A549 (cell line): ENCODE results near the gene NLK. TPM values are rescaled to one million over a fixed set of nuclear protein-coding genes. Genes with fewer than 3 reads are reported as not detected.
A peak's percentile ranks its signal among the peaks of the same experiment; 100 is the strongest.

ENCODE experiments used
- ATAC-seq, 2 experiments: fragments of 200-7000 bp in 1 of 2; fragments of >200 bp in 1 of 2; cut with Nextera tagmentation in 1 of 2; cut with Tn5 transposase in 1 of 2; 3 replicates each; pipeline versions ENCODE4 v1.8.0 to v1.9.1; 2018 to 2020; ENCODE audit warnings: mild to moderate bottlenecking in 1 of 2, moderate library complexity in 1 of 2
- CTCF ChIA-PET: fragments of 300-600 bp; sonication (Branson Sonifier 250); formaldehyde crosslinking; extraction: SDS; loops from one replicate; lab custom pipeline; 2021; ENCODE audit warnings: antibody characterized with exemption, inconsistent platforms; lab: Yijun Ruan, JAX
- POLR2A ChIA-PET: fragments of 350-600 bp; formaldehyde crosslinking; extraction: SDS; loops from one replicate; lab custom pipeline; 2021; ENCODE audit warnings: antibody characterized with exemption, inconsistent platforms; lab: Yijun Ruan, JAX
- DNase-seq, 2 experiments: peaks; one replicate each; pipeline versions ENCODE4 v3.0.0 to v3.0.0-alpha.2; 2011 to 2016; ENCODE audit warnings: low read depth in 1 of 2, low spot score in 1 of 2
- FAIRE-seq: peaks from 2 replicates; lab custom pipeline; 2011; peaks lifted over from hg19 to GRCh38; lab: Jason Lieb, UNC
- H3K27ac ChIP-seq, 2 experiments: fragments of >200 bp; sonication (Bioruptor Twin); formaldehyde crosslinking; 3 replicates each; pipeline ENCODE4 v1.5.1; 2016 to 2017
- H3K4me1 ChIP-seq: fragments of >200 bp; sonication (Bioruptor Twin); formaldehyde crosslinking; 3 replicates; pipeline ENCODE4 v1.6.1; 2016
- H3K4me2 ChIP-seq: fragments of >200 bp; sonication (Bioruptor Twin); formaldehyde crosslinking; 3 replicates; pipeline ENCODE4 v1.6.1; 2016
- H3K4me3 ChIP-seq: fragments of >200 bp; sonication (Bioruptor Twin); formaldehyde crosslinking; 3 replicates; pipeline ENCODE4 v1.5.1; 2016
- H3K9me3 ChIP-seq: fragments of >200 bp; sonication (Bioruptor Twin); formaldehyde crosslinking; 3 replicates; pipeline ENCODE4 v1.6.1; 2016
- CHD4 ChIP-seq: fragments of 200-600 bp; sonication (generic); IDR thresholded peaks from 2 replicates; pipeline ENCODE4 v1.6.1; 2016; ENCODE audit warnings: antibody characterized with exemption, mild to moderate bottlenecking, borderline replicate concordance
- EHF ChIP-seq: fragments of 250-450 bp; sonication (Bioruptor Pico); IDR thresholded peaks from 2 replicates; pipeline ENCODE4 v1.5.0; 2020; ENCODE audit warnings: mild to moderate bottlenecking
- EHMT2 ChIP-seq: fragments of 200-600 bp; sonication (generic); IDR thresholded peaks from 2 replicates; pipeline ENCODE4 v1.6.1; 2016; ENCODE audit warnings: antibody characterized with exemption, low read depth, mild to moderate bottlenecking, moderate library complexity
- EP300 ChIP-seq, 2 experiments: fragments of >200 bp; sonication (Bioruptor Twin); formaldehyde crosslinking; IDR thresholded peaks; 2 replicates in 1 of 2; 3 replicates in 1 of 2; pipeline ENCODE4 v1.6.1; 2016 to 2017
- ESRRA ChIP-seq: fragments of 150-350 bp; IDR thresholded peaks from 2 replicates; pipeline ENCODE4 v1.6.1; 2014; ENCODE audit warnings: mild to moderate bottlenecking, low read length, borderline replicate concordance
- FOSB ChIP-seq: fragments of 250-450 bp; sonication (Bioruptor Pico); IDR thresholded peaks from 2 replicates; pipeline ENCODE4 v1.5.0; 2020; ENCODE audit warnings: mild to moderate bottlenecking, moderate library complexity
- HDAC2 ChIP-seq: fragments of 200-600 bp; sonication (generic); IDR thresholded peaks from 2 replicates; pipeline ENCODE4 v1.6.1; 2016
- HEYL ChIP-seq: fragments of 250-450 bp; sonication (Bioruptor Pico); IDR thresholded peaks from 2 replicates; pipeline ENCODE4 v1.8.0; 2021; ENCODE audit warnings: mild to moderate bottlenecking, moderate library complexity
- HOXA7 ChIP-seq: fragments of 250-450 bp; sonication (Bioruptor Pico); IDR thresholded peaks from 2 replicates; pipeline ENCODE4 v1.5.0; 2020; ENCODE audit warnings: mild to moderate bottlenecking, moderate library complexity
- HOXB13 ChIP-seq: fragments of 250-450 bp; sonication (Bioruptor Pico); IDR thresholded peaks from 2 replicates; pipeline ENCODE4 v1.5.0; 2020; ENCODE audit warnings: low read depth, mild to moderate bottlenecking, moderate library complexity
- JUN ChIP-seq, 2 experiments: fragments of >200 bp; sonication (Bioruptor Twin); formaldehyde crosslinking; IDR thresholded peaks; 2 replicates in 1 of 2; 3 replicates in 1 of 2; pipeline ENCODE4 v1.6.1; 2016 to 2017
- KDM5A ChIP-seq: fragments of 200-600 bp; sonication (generic); IDR thresholded peaks from 2 replicates; pipeline ENCODE4 v1.6.1; 2016; ENCODE audit warnings: antibody characterized with exemption, mild to moderate bottlenecking
- MAFK ChIP-seq: fragments of 450-650 bp; IDR thresholded peaks from 2 replicates; pipeline ENCODE4 v1.6.1; 2014; ENCODE audit not compliant: partially characterized antibody
- MYC ChIP-seq: IDR thresholded peaks from 2 replicates; pipeline ENCODE4 v1.6.1; 2012; ENCODE audit warnings: mild to moderate bottlenecking, inconsistent platforms, low read length, improper control_type of control experiment, borderline replicate concordance
- NPAS2 ChIP-seq: fragments of 250-450 bp; sonication (Bioruptor Pico); IDR thresholded peaks from 2 replicates; pipeline ENCODE4 v1.8.0; 2022; ENCODE audit warnings: mild to moderate bottlenecking, moderate library complexity, borderline replicate concordance
- PBX3 ChIP-seq: IDR thresholded peaks from 2 replicates; pipeline ENCODE4 v1.6.1; 2012
- PHF8 ChIP-seq: fragments of 200-600 bp; sonication (generic); IDR thresholded peaks from 2 replicates; pipeline ENCODE4 v1.6.1; 2016; ENCODE audit warnings: low read depth, mild to moderate bottlenecking, antibody characterized with exemption, moderate library complexity, borderline replicate concordance
- POLR2A ChIP-seq: IDR thresholded peaks from 2 replicates; pipeline ENCODE4 v1.6.1; 2012; ENCODE audit warnings: mild to moderate bottlenecking, low read length
- RAD21 ChIP-seq, 2 experiments: fragments of >200 bp in 1 of 2; sonication (Bioruptor Twin) in 1 of 2; formaldehyde crosslinking in 1 of 2; IDR thresholded peaks in 1 of 2; conservative IDR thresholded peaks in 1 of 2; 2 replicates in 1 of 2; 3 replicates in 1 of 2; pipeline ENCODE4 v1.6.1; 2012 to 2018; ENCODE audit warnings: inconsistent platforms in 1 of 2
- RNF2 ChIP-seq: fragments of 200-600 bp; sonication (generic); IDR thresholded peaks from 2 replicates; pipeline ENCODE4 v1.6.1; 2016; ENCODE audit warnings: low read depth, mild to moderate bottlenecking, antibody characterized with exemption, moderate library complexity, borderline replicate concordance
- TP53 ChIP-seq: fragments of 250-450 bp; sonication (Bioruptor Pico); IDR thresholded peaks from 2 replicates; pipeline ENCODE4 v1.5.0; 2021; ENCODE audit warnings: mild to moderate bottlenecking, moderate library complexity
- USF2 ChIP-seq: fragments of 450-650 bp; IDR thresholded peaks from 2 replicates; pipeline ENCODE4 v1.6.1; 2014; ENCODE audit warnings: antibody characterized with exemption
- ZFP36 ChIP-seq: fragments of 450-650 bp; IDR thresholded peaks from 2 replicates; pipeline ENCODE4 v1.6.1; 2014; ENCODE audit warnings: borderline replicate concordance; ENCODE audit not compliant: partially characterized antibody
- ZNF302 ChIP-seq: fragments of 250-450 bp; sonication (Bioruptor Pico); IDR thresholded peaks from 2 replicates; pipeline ENCODE4 v1.9.0; 2021; ENCODE audit warnings: inconsistent platforms, mild to moderate bottlenecking, moderate library complexity
- ZSCAN20 ChIP-seq: fragments of 250-450 bp; sonication (Bioruptor Pico); IDR thresholded peaks from 2 replicates; pipeline ENCODE4 v1.8.0; 2022; ENCODE audit warnings: mild to moderate bottlenecking, moderate library complexity
- WGBS: methylation state at CpG from one replicate; pipeline ENCODE4 v1.1.6; 2017; ENCODE audit errors: missing lambda C conversion rate; 5-methylcytosine and 5-hydroxymethylcytosine counted together
- polyA plus RNA-seq, 4 experiments: library from polyadenylated mRNA; depleted of rRNA in 3 of 4; stranded (reverse); fragments of >200 nt; fragmentation: RNase III in 1 of 4; extraction: RNeasy Plus Mini Kit Qiagen cat#74134 plus additional on column Dnase treatment in 1 of 4; gene quantifications; 2 replicates in 3 of 4; 3 replicates in 1 of 4; pipeline ENCODE4 v1.2.3, GENCODE V29; 2011 to 2017
- TF ChIP-seq, protein P1 (sequence below): fragments of 250-450 bp; sonication (Bioruptor Pico); IDR thresholded peaks from 2 replicates; pipeline ENCODE4 v1.5.0; 2020; ENCODE audit warnings: low read depth, mild to moderate bottlenecking, moderate library complexity
- TF ChIP-seq, protein P2 (sequence below): fragments of 200-600 bp; sonication (generic); IDR thresholded peaks from 2 replicates; pipeline ENCODE4 v1.6.1; 2016; ENCODE audit warnings: antibody characterized with exemption, mild to moderate bottlenecking, moderate library complexity
- TF ChIP-seq, protein P3 (sequence below): fragments of >200 bp; sonication (Bioruptor Twin); formaldehyde crosslinking; IDR thresholded peaks from 2 replicates; pipeline ENCODE4 v1.6.1; 2016
- TF ChIP-seq, protein P4 (sequence below): IDR thresholded peaks from 2 replicates; pipeline ENCODE4 v1.6.1; 2012; ENCODE audit warnings: low read depth, borderline replicate concordance
- TF ChIP-seq, protein P5 (sequence below): IDR thresholded peaks from 2 replicates; pipeline ENCODE4 v1.6.1; 2012

NLK gene
- polyA plus RNA-seq, 2 of the 4 experiments (the other 2 are of a cell fraction), result 11.8 to 26.5 TPM

- TF ChIP-seq, protein P1, sequence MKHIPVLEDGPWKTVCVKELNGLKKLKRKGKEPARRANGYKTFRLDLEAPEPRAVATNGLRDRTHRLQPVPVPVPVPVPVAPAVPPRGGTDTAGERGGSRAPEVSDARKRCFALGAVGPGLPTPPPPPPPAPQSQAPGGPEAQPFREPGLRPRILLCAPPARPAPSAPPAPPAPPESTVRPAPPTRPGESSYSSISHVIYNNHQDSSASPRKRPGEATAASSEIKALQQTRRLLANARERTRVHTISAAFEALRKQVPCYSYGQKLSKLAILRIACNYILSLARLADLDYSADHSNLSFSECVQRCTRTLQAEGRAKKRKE, result no peak
- TF ChIP-seq JUN (IDR thresholded peaks at IDR 0.05) (no peak), MAFK (no peak)
Measured at GRCh38 chr17:28127196-28127595, 84.7 kb downstream of the NLK start (continued).

DNA sequence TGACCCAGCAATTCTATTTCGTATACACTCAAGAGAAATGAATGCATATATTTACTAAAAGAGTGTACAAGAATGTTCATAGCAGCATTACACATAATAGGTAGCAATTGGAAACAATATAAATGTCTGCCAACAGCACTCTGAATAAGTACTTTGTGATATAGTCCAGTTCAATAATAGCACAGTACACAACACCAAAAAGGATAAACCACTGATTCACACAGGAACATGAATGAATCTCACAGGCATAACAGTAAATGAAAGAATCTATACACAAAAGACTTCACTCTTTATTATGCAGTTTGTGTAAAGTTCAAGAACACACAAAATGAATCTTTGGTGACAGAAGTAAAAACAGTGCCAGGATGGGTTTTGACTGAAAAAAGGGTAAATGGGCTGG, 86.3 kb downstream of the NLK start:
- CTCF ChIA-PET, result no interaction called here

DNA sequence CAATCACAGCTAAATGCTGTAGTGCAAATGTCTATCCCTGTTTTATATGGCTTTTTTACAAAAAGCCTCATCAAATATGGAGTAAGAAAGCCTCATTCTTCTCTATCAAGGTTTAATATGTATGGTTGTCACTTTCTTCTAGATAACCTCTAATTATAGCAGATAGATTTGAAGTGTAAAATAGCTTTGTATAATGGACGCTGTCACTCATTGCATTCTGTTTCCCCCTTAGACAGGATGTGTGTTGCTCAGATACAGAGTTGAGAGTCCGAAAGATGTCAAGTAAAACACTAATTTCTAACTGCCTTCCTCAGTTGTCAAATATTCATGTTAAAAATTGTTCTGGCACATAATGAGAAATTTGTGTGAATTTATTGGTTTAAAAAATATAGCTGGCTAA, 88.0 kb downstream of the NLK start:
- peaks cover 15% of the 10 kb centered on the region for H3K4me1 ChIP-seq
- H3K4me2 ChIP-seq, result no peak overlapping the region
- whole genome bisulfite sequencing, result 96% methylated on average over 2 of the region's 2 CpGs
- ChIA-PET POLR2A (no interaction called here), CTCF (interaction anchor here (0.7 to 1.5 kb wide), 3 partner anchors 11 to 326 kb away, joined by 3 to 5 read pairs (median 4); no protein-coding TSS in a partner anchor)
- FAIRE-seq (peak; percentile 18), DNase-seq (no peak), ATAC-seq (no peak)
- H3K9me3 ChIP-seq, result no peaks in the 10 kb centered on the region
- H3K27ac ChIP-seq, result no peak overlapping the region
- no peak overlapping the region for H3K4me3 ChIP-seq
- TF ChIP-seq ZNF302 (CRISPR knock-in tag), result no peak
- TF ChIP-seq, protein P2, sequence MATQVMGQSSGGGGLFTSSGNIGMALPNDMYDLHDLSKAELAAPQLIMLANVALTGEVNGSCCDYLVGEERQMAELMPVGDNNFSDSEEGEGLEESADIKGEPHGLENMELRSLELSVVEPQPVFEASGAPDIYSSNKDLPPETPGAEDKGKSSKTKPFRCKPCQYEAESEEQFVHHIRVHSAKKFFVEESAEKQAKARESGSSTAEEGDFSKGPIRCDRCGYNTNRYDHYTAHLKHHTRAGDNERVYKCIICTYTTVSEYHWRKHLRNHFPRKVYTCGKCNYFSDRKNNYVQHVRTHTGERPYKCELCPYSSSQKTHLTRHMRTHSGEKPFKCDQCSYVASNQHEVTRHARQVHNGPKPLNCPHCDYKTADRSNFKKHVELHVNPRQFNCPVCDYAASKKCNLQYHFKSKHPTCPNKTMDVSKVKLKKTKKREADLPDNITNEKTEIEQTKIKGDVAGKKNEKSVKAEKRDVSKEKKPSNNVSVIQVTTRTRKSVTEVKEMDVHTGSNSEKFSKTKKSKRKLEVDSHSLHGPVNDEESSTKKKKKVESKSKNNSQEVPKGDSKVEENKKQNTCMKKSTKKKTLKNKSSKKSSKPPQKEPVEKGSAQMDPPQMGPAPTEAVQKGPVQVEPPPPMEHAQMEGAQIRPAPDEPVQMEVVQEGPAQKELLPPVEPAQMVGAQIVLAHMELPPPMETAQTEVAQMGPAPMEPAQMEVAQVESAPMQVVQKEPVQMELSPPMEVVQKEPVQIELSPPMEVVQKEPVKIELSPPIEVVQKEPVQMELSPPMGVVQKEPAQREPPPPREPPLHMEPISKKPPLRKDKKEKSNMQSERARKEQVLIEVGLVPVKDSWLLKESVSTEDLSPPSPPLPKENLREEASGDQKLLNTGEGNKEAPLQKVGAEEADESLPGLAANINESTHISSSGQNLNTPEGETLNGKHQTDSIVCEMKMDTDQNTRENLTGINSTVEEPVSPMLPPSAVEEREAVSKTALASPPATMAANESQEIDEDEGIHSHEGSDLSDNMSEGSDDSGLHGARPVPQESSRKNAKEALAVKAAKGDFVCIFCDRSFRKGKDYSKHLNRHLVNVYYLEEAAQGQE, result no peak
- TF ChIP-seq RNF2, result no peak
- TF ChIP-seq CHD4, result no peak
- TF ChIP-seq, protein P3, sequence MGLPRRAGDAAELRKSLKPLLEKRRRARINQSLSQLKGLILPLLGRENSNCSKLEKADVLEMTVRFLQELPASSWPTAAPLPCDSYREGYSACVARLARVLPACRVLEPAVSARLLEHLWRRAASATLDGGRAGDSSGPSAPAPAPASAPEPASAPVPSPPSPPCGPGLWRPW, result no peak
- no peak for TF ChIP-seq KDM5A
- TF ChIP-seq ZSCAN20, result no peak
- TF ChIP-seq EHMT2, result no peak
- no peak for TF ChIP-seq FOSB
- no peak for TF ChIP-seq MYC
- no peak for TF ChIP-seq HOXA7 (CRISPR knock-in tag)
- no peak for TF ChIP-seq TP53
- no peak for TF ChIP-seq EP300 (IDR thresholded peaks at IDR 0.05)
- no peak for TF ChIP-seq MAFK
- TF ChIP-seq, protein P4, sequence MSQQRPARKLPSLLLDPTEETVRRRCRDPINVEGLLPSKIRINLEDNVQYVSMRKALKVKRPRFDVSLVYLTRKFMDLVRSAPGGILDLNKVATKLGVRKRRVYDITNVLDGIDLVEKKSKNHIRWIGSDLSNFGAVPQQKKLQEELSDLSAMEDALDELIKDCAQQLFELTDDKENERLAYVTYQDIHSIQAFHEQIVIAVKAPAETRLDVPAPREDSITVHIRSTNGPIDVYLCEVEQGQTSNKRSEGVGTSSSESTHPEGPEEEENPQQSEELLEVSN, result no peak

More for the DNA sequence above, 86.3 kb downstream of the NLK start:
- Histone ChIP-seq H3K27ac (no peak overlapping the region), H3K4me3 (no peak overlapping the region), H3K4me1 (peaks cover 27% of the 10 kb centered on the region), H3K4me2 (no peak overlapping the region), H3K9me3 (no peaks in the 10 kb centered on the region)
- ATAC-seq (no peak), DNase-seq (no peak), FAIRE-seq (peak; percentile 28)
- POLR2A ChIA-PET, result no interaction called here
- 78% methylated on average over 1 of the region's 1 CpG for WGBS
- TF ChIP-seq HOXB13 (CRISPR knock-in tag), result no peak
- TF ChIP-seq ZFP36, result no peak
- no peak for TF ChIP-seq POLR2A
- no peak for TF ChIP-seq PHF8
- TF ChIP-seq, protein P5, sequence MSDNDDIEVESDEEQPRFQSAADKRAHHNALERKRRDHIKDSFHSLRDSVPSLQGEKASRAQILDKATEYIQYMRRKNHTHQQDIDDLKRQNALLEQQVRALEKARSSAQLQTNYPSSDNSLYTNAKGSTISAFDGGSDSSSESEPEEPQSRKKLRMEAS, result no peak
- TF ChIP-seq HEYL, result no peak
- TF ChIP-seq USF2, result no peak
- no peak for TF ChIP-seq HDAC2
- TF ChIP-seq FOSB, result no peak
- TF ChIP-seq EHF (CRISPR knock-in tag), result no peak
- no peak for TF ChIP-seq MAFK
- no peak for TF ChIP-seq ESRRA
- TF ChIP-seq JUN (IDR thresholded peaks at IDR 0.05), result no peak
- TF ChIP-seq RAD21 (conservative IDR thresholded peaks at IDR 0.05 in 1 of 2, IDR thresholded peaks at IDR 0.05 in 1 of 2), result no peak
- TF ChIP-seq NPAS2, result no peak
- no peak for TF ChIP-seq PBX3
